Measurements from ENCODE around the gene TBXA2R.
"Not testable (repeated sequence)": the region's sequence is repeated elsewhere in the genome, so short reads cannot be mapped to it uniquely, and the experiment has no call there.

TBXA2R gene

GRCh38 chr19:3606690-3607289, at the start of gene TBXA2R:
TBXA2R (minus strand) TSS chr19:3606875; CDS start chr19:3600634, 6,241 bp downstream.
- peak; percentile 66 for DNase-seq

GRCh38 chr19:3656073-3656746, 49.5 kb upstream of the TBXA2R start:
- DNase-seq, result peak; percentile 21

- DNase-seq, result peak; percentile 96
Observed at GRCh38 chr19:3655402-3656072, 48.9 kb upstream of the TBXA2R start.

- no peak for DNase-seq
Observed at GRCh38 chr19:3653865-3654513, 47.3 kb upstream of the TBXA2R start.

- no peak for DNase-seq
Observed at GRCh38 chr19:3653081-3653795, 46.6 kb upstream of the TBXA2R start.

- DNase-seq, result no peak
Observed at GRCh38 chr19:3652422-3652821, 45.7 kb upstream of the TBXA2R start.

GRCh38 chr19:3651684-3652083, 45.0 kb upstream of the TBXA2R start:
- no peak for DNase-seq

- no peak for DNase-seq
Observed at GRCh38 chr19:3649888-3650287, 43.2 kb upstream of the TBXA2R start.

GRCh38 chr19:3648037-3648905, 41.6 kb upstream of the TBXA2R start:
- no peak for DNase-seq

- not testable (repeated sequence) for DNase-seq
Observed at GRCh38 chr19:3647102-3647501, 40.4 kb upstream of the TBXA2R start.

- DNase-seq, result no peak
Observed at GRCh38 chr19:3646336-3647092, 39.8 kb upstream of the TBXA2R start.

- DNase-seq, result no peak
Observed at GRCh38 chr19:3645726-3646125, 39.1 kb upstream of the TBXA2R start.

- DNase-seq, result no peak
Observed at GRCh38 chr19:3645067-3645396, 38.4 kb upstream of the TBXA2R start.

- no peak for DNase-seq
Observed at GRCh38 chr19:3644351-3645066, 37.8 kb upstream of the TBXA2R start.

GRCh38 chr19:3643674-3644313, 37.1 kb upstream of the TBXA2R start:
- no peak for DNase-seq

- no peak for DNase-seq
Observed at GRCh38 chr19:3642987-3643673, 36.5 kb upstream of the TBXA2R start.

GRCh38 chr19:3642296-3642695, 35.6 kb upstream of the TBXA2R start:
- no peak for DNase-seq

GRCh38 chr19:3641515-3642269, 35.0 kb upstream of the TBXA2R start:
- DNase-seq, result no peak

- no peak for DNase-seq
Observed at GRCh38 chr19:3639479-3639878, 32.8 kb upstream of the TBXA2R start.

Data from fibroblast of skin of right quadriceps (primary cell).